OCI-LY7 (cell line): ENCODE results near the gene SMTNL2.

Experiments used
- EZH2phosphoT487 ChIP-seq: fragments of 200-600 bp; sonication (generic); IDR thresholded peaks from 2 replicates; pipeline ENCODE4 v1.6.1; 2018; ENCODE audit warnings: low read depth, borderline replicate concordance, mild to moderate bottlenecking, mixed run types, antibody characterized with exemption, low read length, moderate library complexity, mixed read lengths
- TF ChIP-seq, protein P1 (sequence below): fragments of 200-600 bp; sonication (generic); conservative IDR thresholded peaks from 2 replicates; pipeline ENCODE4 v1.5.1; 2014; ENCODE audit warnings: mild to moderate bottlenecking, antibody characterized with exemption, low read length, moderate library complexity, mixed read lengths

DNA sequence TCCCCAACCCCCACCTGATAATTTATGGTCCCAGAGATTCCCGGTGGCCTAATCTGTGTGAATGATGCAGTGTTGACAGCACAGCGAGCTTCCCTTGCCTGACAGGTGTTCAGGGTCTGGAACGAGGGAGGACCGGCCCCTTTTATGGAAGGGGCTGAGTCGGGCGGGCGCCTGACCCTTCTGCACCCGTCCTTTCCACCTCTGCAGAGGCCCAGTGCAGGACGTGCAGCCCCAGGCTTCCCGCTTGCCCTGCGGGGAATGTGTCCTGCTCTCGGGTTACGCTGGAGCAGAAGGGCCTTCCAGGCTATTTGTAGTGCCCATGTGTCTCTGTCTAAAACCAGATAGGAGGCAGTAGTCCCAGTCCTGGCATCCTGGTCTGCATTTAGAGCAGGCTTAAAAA lies 16.2 kb downstream of the SMTNL2 start:
- TF ChIP-seq, protein P1, sequence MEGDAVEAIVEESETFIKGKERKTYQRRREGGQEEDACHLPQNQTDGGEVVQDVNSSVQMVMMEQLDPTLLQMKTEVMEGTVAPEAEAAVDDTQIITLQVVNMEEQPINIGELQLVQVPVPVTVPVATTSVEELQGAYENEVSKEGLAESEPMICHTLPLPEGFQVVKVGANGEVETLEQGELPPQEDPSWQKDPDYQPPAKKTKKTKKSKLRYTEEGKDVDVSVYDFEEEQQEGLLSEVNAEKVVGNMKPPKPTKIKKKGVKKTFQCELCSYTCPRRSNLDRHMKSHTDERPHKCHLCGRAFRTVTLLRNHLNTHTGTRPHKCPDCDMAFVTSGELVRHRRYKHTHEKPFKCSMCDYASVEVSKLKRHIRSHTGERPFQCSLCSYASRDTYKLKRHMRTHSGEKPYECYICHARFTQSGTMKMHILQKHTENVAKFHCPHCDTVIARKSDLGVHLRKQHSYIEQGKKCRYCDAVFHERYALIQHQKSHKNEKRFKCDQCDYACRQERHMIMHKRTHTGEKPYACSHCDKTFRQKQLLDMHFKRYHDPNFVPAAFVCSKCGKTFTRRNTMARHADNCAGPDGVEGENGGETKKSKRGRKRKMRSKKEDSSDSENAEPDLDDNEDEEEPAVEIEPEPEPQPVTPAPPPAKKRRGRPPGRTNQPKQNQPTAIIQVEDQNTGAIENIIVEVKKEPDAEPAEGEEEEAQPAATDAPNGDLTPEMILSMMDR: no peak
- TF ChIP-seq EZH2phosphoT487: no peak
